Endothelial cell of umbilical vein (primary cell): ENCODE results near the gene SLC35E3.

Experiments
- CTCF ChIP-seq, 2 donors: IDR thresholded peaks; 1 replicate in 1 of 2; 2 replicates in 1 of 2; pipeline ENCODE4 v1.5.1; 2011; ENCODE audit warnings: low read length in 2 of 2, mild to moderate bottlenecking in 2 of 2, moderate library complexity in 2 of 2, control low read depth in 1 of 2, inconsistent platforms in 1 of 2, low read depth in 1 of 2; ENCODE audit not compliant: insufficient read depth in 1 of 2; ENCODE audit errors: extremely low read depth in 1 of 2
- EZH2 ChIP-seq: IDR thresholded peaks from 2 replicates; pipeline ENCODE4 v1.6.1; 2012; ENCODE audit warnings: borderline replicate concordance, low read depth, mild to moderate bottlenecking, moderate library complexity, low read length, inconsistent platforms; ENCODE audit not compliant: severe bottlenecking
- FOS ChIP-seq: IDR thresholded peaks from 2 replicates; pipeline ENCODE4 v1.6.1; 2011; ENCODE audit warnings: mild to moderate bottlenecking, low read length, moderate library complexity, borderline replicate concordance; ENCODE audit not compliant: insufficient read depth
- GATA2 ChIP-seq: IDR thresholded peaks from 2 replicates; pipeline ENCODE4 v1.7.0; 2011; ENCODE audit warnings: low read depth, mild to moderate bottlenecking, moderate library complexity, mixed read lengths, low read length; ENCODE audit not compliant: insufficient read length, insufficient read depth
- JUN ChIP-seq: IDR thresholded peaks from 2 replicates; pipeline ENCODE4 v1.6.1; 2011; ENCODE audit warnings: borderline replicate concordance, low read depth; ENCODE audit not compliant: insufficient read length, insufficient read depth
- MAX ChIP-seq: IDR thresholded peaks from 2 replicates; pipeline ENCODE4 v1.6.1; 2011; ENCODE audit not compliant: insufficient read depth, insufficient read length
- MYC ChIP-seq: IDR thresholded peaks from one replicate; pipeline ENCODE4 v1.6.1; 2011; ENCODE audit warnings: mild to moderate bottlenecking, low read depth, low read length
- POLR2A ChIP-seq: IDR thresholded peaks from 2 replicates; pipeline ENCODE4 v1.6.1; 2012; ENCODE audit warnings: low read depth, mild to moderate bottlenecking, control low read depth, low read length
- POLR2AphosphoS5 ChIP-seq: IDR thresholded peaks from 2 replicates; pipeline ENCODE4 v1.6.1; 2012; ENCODE audit warnings: low read depth, mild to moderate bottlenecking, control low read depth, low read length, moderate library complexity; ENCODE audit not compliant: insufficient read depth

- TF ChIP-seq CTCF (IDR thresholded peaks at IDR 0.05; ENCODE audit: extremely low read depth in 1 of 2, insufficient read depth in 1 of 2, low read depth in 1 of 2, low read length in 2 of 2) = no peak
- no peak for TF ChIP-seq MYC
- TF ChIP-seq JUN = no peak
- no peak for TF ChIP-seq POLR2A
- no peak for TF ChIP-seq EZH2
- TF ChIP-seq POLR2AphosphoS5 = no peak
- no peak for TF ChIP-seq MAX
- TF ChIP-seq GATA2 = no peak
- no peak for TF ChIP-seq FOS
Observed at GRCh38 chr12:68765696-68766095, 19.7 kb downstream of the SLC35E3 start.
